ENCODE measurements around the gene RAB3C.

DNA sequence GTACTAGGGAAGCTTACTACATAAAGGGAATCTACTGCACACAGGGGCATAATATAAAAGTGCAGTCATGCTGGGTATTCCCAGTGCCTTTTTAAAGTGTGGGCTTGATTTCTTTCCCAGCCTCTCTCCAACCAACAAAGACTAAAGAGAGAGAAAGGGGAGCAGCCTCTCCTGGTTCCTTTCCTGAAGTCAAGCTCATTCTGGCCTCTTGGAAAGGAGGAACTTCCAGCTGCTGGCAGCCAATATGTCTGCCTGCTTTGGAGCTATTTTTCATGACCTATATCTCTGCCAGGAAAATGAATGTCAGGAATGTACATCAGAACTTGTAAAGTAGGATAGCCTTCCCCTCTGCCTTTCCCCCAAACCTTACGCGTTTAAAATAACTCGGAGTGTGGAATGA, 57.1 kb downstream of the RAB3C start:
- TF ChIP-seq CTCF (IDR thresholded peaks at IDR 0.05): no peak
- TF ChIP-seq POLR2A (IDR thresholded peaks at IDR 0.05): no peak
